GM18505 (cell line): ENCODE results near the gene TTC36.
"Not testable (repeated sequence)": the region's sequence is repeated elsewhere in the genome, so short reads cannot be mapped to it uniquely, and the experiment has no call there.

ENCODE experiments used
- ATAC-seq: cut with Tn5 transposase; IDR thresholded peaks from one replicate; pipeline ENCODE4 v1.9.1; 2021; ENCODE audit not compliant: unreplicated experiment
- POLR2A ChIP-seq: IDR thresholded peaks from 4 replicates; pipeline ENCODE4 v1.6.1; 2011; ENCODE audit warnings: borderline replicate concordance; ENCODE audit not compliant: insufficient read depth, insufficient read length; ENCODE audit errors: extremely low read depth

The TTC36 gene

GRCh38 chr11:118536726-118537125 is 9.5 kb downstream of the TTC36 start:
- no peak for ATAC-seq
- no peak for TF ChIP-seq POLR2A

DNA sequence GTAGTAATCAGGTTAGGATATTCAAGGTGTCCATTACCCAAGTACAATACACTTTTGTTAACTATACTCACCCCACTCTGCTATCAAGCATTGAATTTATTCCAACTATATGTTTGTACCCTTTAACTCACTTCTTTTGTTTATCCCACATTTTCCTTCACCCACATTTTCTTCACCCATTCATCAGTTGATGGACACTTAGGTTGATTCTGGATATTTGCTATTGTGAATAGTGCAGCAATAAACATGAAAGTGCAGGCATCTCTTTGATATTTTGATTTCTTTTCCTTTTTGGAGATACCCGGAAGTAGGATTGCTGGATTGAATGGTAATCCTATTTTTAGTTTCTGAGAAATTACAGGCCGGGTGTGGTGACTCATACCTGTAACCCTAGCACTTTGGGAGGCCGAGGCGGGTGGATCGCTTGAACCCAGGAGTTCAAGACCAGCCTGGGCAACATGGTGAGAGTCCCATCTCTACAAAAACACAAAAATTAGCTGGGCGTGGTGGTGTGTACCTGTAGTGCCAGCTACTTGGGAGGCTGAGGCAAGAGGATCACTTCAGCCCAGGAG is 10.2 kb downstream of the TTC36 start:
- no peak for ATAC-seq
- no peak for TF ChIP-seq POLR2A

DNA sequence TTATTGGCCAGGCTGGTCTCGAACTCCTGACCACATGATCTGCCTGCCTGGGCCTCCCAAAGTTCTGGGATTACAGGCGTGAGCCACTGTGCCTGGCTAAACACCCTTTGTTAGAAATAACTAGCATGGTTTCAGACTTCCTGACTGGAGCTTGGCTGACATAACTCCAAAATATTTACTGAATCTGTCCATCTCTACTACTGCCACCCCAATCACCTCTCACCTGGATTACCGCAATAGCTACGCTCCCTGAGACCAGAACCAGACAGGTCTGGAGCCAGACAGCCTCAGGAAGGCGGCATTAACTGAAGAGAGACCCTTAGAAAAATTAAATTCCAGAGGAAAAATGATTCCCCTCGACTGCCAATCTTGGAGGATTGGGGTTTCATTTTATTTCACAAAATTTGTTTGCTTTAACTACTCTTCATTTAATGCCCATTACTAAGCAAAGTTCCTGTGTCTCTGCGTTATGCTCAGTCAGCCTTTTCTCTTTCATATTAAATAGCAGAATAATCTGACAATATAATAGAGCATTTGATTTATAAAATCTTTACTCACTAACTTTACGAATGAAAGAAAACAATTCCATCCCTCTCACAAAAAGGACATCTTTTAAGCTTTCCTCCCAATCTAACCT is 16.9 kb downstream of the TTC36 start:
- ATAC-seq: no peak
- TF ChIP-seq POLR2A: no peak

DNA sequence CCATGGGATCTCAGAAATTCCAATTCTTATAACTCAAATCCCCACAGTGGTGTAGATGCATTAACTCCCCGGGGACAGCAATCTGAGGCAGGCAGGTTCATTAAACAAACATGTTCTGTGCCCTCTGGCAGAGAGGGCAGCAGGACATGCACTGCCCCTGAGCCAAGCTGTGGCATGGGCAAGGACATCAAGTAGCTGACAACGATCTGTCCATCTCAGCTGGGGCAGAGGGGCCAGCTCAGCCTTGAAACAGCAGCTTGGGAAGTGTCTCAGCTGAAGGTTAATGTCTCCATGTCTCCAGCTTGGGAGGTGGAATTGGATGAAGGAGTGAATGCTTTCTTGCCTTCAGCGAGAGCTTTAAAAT is 17.4 kb downstream of the TTC36 start:
- ATAC-seq: no peak

DNA sequence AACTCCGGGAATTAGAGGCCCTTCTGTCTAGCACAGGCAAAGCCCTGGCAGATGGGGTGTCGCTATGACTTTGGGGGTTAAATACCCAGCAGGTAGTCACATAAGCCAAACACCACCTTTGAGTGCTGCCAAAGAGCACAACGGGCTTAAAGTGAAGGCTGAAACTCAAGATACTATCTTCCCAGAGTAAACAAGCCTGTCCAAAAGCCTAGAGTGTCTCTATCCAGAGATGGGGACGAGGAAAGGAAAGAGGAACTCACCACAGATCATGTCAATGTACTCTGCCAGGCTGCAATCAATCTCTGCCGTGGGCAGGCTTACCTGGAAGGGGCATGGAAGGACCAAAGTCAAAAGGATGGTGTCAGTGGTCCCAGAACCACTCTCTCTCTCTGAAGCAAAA is 18.3 kb downstream of the TTC36 start:
- TF ChIP-seq POLR2A: no peak
- no peak for ATAC-seq

More for the DNA sequence above, 17.4 kb downstream of the TTC36 start:
- no peak for TF ChIP-seq POLR2A

DNA sequence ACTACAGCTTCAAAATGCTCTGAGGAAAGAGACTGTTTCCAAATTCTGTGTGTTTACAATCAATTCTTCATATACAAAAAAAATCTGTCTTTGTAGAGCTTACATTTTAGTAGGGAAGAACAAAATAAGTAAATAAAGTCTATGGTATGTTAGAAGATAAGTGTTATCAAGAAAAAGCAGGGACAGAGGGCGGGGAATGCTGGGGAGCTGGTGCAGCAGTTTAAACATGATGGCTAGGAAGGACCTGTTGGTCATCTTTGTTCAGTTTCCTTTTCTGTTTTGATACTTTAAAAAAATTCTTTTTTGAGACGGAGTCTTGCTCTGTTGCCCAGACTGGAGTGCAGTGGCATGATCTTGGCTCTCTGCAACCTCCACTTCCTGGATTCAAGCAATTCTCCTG is 19.9 kb downstream of the TTC36 start:
- no peak for ATAC-seq
- no peak for TF ChIP-seq POLR2A

- no peak for TF ChIP-seq POLR2A
- ATAC-seq: no peak
These were observed 25.1 kb downstream of the TTC36 start for GRCh38 chr11:118552341-118552740.

- no peak for TF ChIP-seq POLR2A
- no peak for ATAC-seq
These were observed 33.5 kb downstream of the TTC36 start for GRCh38 chr11:118560806-118561205.

GRCh38 chr11:118565051-118565450 is 37.8 kb downstream of the TTC36 start:
- ATAC-seq: no peak
- TF ChIP-seq POLR2A: no peak

- TF ChIP-seq POLR2A: no peak
- ATAC-seq: no peak
These were observed 42.4 kb downstream of the TTC36 start for GRCh38 chr11:118569670-118570069.

DNA sequence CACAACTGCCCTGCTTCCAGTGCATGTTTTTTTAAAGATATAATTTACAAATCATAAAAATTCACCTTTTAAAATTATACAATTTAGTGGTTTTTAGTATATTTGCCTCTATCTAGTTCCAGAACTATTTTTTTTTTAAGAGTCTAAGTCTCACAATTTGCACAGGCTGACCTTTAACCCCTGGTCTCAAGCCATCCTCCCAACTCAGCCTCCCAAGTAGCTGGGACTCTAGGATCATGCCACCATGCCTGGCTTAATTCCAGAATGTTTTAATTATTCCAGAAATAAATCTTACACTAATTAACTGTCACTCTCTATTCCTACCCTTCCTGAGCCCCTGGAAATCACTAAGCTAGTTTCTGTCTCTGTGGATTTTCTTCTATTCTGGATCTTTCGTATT is 43.5 kb downstream of the TTC36 start:
- ATAC-seq: no peak
- TF ChIP-seq POLR2A: no peak

GRCh38 chr11:118571701-118572060 is 44.4 kb downstream of the TTC36 start:
- not testable (repeated sequence) for ATAC-seq

GRCh38 chr11:118572061-118572980 is 45.0 kb downstream of the TTC36 start, which contains the start of gene ARCN1:
Gene ARCN1 (plus strand): TSS chr11:118572409. CDS start chr11:118572548, 139 bp downstream.
- peak; percentile 64 for ATAC-seq
- TF ChIP-seq POLR2A: peak; percentile 90
